HG03135 (cell line): ENCODE measurements around the gene POLR2M.
A peak's percentile ranks its signal among the peaks of the same experiment; 100 is the strongest.

Source experiments
- ATAC-seq: cut with Tn5 transposase; IDR thresholded peaks from one replicate; pipeline ENCODE4 v1.9.1; 2021; ENCODE audit warnings: mild to moderate bottlenecking, moderate library complexity; ENCODE audit not compliant: unreplicated experiment

Gene POLR2M

GRCh38 chr15:57706405-57707209 is at the start of gene POLR2M:
Gene POLR2M, plus strand, starts transcription at chr15:57706714. Its CDS starts 129 bp downstream, at chr15:57706843.
- peak; percentile 93 for ATAC-seq

- no peak for ATAC-seq
Observed at GRCh38 chr15:57657619-57658018, 48.9 kb upstream of the POLR2M start.

- no peak for ATAC-seq
Observed at GRCh38 chr15:57662091-57662744, 44.3 kb upstream of the POLR2M start.

DNA sequence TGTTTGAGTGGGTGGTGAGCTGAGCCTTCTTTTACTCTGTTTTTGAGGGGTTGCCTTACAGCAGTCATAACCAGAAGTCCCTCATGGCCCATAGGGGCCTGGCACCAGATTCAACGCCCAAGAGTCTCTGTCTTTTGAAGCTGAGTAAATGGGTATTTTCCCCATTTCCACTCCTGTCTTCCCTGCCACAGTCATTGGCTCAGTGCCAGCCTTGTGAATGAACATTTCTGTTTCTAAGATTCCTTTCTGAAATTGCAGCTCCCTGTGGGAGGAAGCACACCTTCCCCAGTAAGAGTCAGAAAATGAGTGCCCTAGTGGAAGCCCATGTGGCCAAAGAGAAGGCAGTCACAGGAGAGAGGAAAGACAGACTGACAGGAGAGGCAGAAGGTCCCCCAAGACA is 43.7 kb upstream of the POLR2M start:
- ATAC-seq, result no peak

DNA sequence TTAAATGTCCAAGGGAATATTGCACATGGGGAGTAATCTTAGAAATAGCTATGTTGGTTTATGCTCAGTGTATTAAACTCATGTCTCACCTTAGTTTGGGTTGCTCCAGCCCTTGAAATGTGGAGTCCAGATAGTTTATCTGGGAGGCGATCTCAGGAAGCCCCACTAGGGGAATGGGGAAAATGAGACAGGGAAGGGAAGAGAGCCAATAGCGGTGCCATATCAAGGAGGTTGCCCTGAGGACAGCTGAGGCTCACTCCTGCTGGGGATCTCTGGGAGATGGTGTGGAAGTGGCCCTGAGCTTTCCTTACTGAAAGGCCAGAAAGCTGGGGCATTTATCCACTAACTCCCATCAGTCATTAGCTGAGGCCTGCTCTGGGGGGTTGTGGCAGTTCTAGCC is 43.3 kb upstream of the POLR2M start:
- no peak for ATAC-seq

GRCh38 chr15:57665194-57665593 is 41.3 kb upstream of the POLR2M start:
- no peak for ATAC-seq

- no peak for ATAC-seq
Observed at GRCh38 chr15:57665939-57666338, 40.6 kb upstream of the POLR2M start.

DNA sequence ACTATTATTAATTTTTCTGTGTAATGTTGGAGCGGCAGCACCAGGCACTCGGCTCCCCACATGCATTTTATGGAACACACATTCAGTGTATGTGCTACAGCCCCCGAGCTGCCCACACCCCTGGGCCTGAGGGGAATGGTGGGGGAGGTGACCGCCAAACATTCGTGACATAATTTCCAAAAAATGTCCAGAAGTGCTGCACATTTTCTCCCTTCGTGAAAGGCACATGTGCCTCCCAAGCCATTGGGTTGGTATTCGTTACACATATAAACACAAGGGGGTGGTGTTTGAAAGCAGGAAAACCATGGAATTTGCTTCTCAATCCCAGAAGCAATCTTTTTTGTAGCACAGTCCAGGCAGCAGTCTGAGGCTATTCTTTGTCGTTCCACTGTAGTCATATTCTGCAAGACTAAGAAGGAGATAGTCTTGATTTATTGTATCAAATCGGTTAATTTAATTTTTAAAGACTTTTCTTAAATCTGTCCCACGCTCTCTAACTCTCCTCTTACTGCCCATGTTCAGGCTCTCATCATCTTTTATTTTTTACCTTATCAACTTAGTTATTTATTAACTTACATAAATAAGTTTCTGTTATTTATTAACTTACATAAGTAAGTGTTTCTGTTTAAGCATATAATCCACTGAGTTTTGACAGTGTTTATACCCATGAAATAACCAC is 39.2 kb upstream of the POLR2M start:
- no peak for ATAC-seq

DNA sequence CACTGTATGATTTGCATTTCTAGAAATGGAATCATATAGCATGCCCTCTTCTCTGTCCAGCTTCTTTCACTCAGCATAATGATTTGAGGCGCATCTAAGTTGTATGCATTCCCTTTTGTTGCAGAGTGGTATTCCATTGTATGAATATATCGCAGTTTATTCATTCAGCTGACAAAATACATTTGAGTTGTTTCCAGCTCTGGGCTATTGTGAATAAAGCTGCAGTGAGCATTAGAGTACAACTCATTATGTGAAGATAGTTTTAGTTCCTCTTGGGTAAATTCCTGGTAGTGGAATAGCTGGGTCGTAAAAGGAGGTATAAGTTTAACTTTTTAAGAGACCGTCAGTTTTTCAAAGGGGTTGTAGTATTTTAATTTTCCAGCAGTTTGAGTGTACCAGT is 38.5 kb upstream of the POLR2M start:
- no peak for ATAC-seq

DNA sequence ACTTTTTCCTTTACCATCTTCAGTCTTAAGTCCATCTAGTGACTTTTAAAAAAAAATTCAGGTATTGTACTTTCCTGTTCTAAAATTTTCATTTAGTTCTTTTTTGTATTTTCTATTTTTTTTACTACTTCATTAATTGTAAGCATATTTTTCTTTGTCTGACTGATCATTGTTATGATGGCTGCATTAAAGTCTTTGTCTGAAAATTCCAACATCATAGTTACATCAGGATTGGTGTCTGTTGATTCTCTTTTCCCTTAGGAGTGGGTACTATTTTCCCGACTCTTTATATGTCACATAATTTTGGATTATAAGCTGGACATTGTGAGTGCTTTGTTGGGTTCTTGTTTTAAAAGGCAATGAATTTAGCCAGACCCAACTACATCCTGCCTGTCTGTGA is 34.9 kb upstream of the POLR2M start:
- no peak for ATAC-seq

DNA sequence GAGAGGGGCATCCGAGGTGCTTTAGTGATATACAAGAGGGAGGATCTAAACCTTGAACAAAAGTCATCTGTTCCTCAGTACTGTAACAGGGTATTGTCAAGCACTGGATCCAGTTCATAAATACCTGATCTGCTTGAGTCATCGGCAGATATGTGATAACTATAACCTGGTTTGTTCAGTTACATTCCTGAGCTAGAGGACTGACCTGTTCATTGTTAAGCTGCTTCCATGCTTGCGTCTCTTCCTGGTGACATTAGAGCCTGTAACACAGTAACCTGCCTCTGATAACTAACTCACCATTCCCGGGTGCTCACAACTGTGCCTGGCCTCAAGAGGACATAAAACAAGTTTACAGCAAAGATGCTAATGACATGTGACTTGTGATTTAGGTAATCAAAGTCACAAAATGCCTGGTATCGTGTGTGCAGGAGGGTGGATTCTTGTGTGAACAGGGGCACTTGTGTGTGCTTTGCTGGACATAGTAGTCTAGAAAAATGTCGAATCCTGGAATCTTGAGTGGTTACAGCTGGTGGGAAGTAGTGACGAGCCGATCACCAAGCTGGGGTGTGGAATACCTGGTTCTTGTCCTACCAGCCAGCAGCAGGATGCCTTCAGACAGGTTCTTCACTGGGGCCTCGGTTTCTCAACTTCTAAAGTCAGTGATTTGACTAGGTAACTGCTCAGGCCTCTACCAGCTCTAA is 30.9 kb upstream of the POLR2M start:
- ATAC-seq, result no peak

- ATAC-seq, result no peak
Observed at GRCh38 chr15:57676585-57676984, 29.9 kb upstream of the POLR2M start.

GRCh38 chr15:57677204-57677603 is 29.3 kb upstream of the POLR2M start:
- ATAC-seq, result no peak

- ATAC-seq, result no peak
Observed at GRCh38 chr15:57680021-57680420, 26.5 kb upstream of the POLR2M start.

DNA sequence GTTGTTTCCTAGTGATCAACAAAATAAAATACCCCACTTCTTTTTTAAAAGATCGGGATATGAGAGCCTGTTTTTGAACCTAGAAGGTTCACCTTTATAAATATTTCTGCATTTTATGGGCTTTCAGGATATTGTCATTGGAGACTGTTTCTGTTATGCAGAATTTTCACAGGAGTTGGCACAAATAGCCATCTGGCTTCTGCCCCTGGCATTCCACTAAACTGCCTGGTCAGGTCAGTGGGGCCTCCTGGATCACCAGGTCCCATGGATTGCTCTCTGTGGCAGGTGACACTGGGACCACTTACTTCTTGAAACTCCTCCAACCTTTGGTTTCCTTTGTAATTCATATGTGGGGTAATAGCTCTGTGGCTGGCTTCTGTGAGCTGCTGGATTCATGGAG is 25.5 kb upstream of the POLR2M start:
- ATAC-seq, result no peak

GRCh38 chr15:57683481-57683880 is 23.0 kb upstream of the POLR2M start:
- no peak for ATAC-seq

DNA sequence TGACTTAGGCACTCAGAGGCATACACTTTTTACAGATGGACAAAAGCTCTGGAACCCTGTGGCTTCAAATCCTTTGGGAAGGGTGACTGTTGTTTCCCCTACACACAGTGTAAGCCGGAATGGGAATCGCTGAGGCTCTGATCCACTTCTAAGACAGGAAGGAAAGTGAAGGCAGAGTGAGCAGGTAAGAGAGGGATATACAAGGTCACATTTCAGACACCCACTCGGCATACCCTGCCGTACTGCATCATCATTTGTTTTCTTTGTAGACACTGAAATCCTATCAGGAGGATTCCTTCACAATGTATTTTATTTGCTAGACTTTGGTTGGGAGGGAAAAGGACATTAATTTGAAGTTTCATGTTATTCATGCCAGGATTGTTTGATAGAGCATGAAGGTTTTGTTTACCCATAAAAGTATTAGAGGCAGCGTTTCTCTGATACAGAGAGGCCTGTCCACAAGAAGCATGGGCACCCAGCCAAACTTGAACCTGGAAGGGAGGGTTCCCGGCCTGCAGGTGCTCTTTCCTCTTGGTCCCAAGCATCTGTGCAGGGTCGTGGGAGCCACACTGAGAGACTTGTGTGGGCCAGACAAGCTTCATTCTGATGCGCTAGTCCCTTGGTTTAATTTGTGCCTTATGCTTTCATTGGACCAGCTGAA is 21.9 kb upstream of the POLR2M start:
- no peak for ATAC-seq

- ATAC-seq, result no peak
Observed at GRCh38 chr15:57685306-57686095, 21.0 kb upstream of the POLR2M start.

- no peak for ATAC-seq
Observed at GRCh38 chr15:57686657-57687056, 19.9 kb upstream of the POLR2M start.

DNA sequence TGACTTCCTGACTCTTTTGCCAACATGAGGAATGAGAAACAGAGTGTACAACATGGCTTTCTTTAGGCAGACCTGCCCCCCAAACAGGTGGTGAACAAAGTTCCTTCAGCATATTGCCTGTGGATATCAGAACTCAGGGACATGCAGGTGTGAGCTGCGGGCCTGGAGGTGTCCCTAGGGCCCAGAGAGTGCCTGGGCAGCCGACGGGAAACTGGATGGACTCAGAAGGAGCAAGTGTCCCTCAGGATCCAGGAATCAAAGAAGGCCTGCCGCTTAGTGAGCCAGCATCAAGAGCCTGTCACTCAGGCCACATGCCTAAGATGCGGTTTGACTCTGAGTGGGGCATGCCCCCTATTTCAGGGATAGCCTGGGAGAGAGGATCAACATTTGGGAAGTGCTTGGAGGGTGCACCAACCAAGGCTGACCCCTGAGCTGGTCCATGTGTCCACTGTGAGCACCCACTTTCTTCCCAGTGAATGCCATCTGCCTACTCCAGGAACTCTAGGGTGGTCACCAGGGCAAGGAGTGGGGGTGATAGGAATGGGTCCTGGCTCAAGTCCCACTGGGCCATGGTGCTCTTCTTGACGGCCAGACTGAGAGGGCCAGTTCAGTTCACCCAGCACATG is 16.1 kb upstream of the POLR2M start:
- no peak for ATAC-seq
